GM23248 (cell line): Measurements from ENCODE around the gene ATXN7L1. TPM values are rescaled to one million over a fixed set of nuclear protein-coding genes. Genes with fewer than 3 reads are reported as not detected.

Source experiments
- DNase-seq: peaks from one replicate; pipeline ENCODE4 v3.0.0-alpha.2; 2015
- H2AFZ ChIP-seq: fragments of 200-600 bp; sonication (generic); 2 replicates; pipeline ENCODE4 v1.6.1; 2016; ENCODE audit warnings: antibody characterized with exemption
- H3F3A ChIP-seq: fragments of 200-600 bp; sonication (generic); 2 replicates; pipeline ENCODE4 v1.6.1; 2016; ENCODE audit warnings: mild to moderate bottlenecking, antibody characterized with exemption, mixed run types; ENCODE audit not compliant: insufficient read depth
- H3K27ac ChIP-seq: fragments of 200-600 bp; sonication (generic); 2 replicates; pipeline ENCODE4 v1.5.1; 2016; ENCODE audit warnings: mild to moderate bottlenecking
- H3K27me3 ChIP-seq: fragments of 200-600 bp; sonication (generic); replicated peaks from 2 replicates; pipeline ENCODE4 v1.6.1; 2016; ENCODE audit warnings: mild to moderate bottlenecking; ENCODE audit not compliant: insufficient read depth
- H3K36me3 ChIP-seq: fragments of 200-600 bp; sonication (generic); 2 replicates; pipeline ENCODE4 v1.6.1; 2016; ENCODE audit warnings: low read depth, mild to moderate bottlenecking
- H3K4me1 ChIP-seq: fragments of 200-600 bp; sonication (generic); 2 replicates; pipeline ENCODE4 v1.6.1; 2016; ENCODE audit warnings: mild to moderate bottlenecking; ENCODE audit not compliant: insufficient read depth
- H3K4me2 ChIP-seq: fragments of 200-600 bp; sonication (generic); one replicate; pipeline ENCODE4 v1.6.1; 2016; ENCODE audit warnings: mild to moderate bottlenecking; ENCODE audit not compliant: unreplicated experiment
- H3K4me3 ChIP-seq: fragments of 200-600 bp; sonication (generic); 2 replicates; pipeline ENCODE4 v1.5.1; 2016; ENCODE audit warnings: mild to moderate bottlenecking
- H3K79me2 ChIP-seq: fragments of 200-600 bp; sonication (generic); 2 replicates; pipeline ENCODE4 v1.6.1; 2016; ENCODE audit warnings: mild to moderate bottlenecking; ENCODE audit not compliant: insufficient read depth
- H3K9ac ChIP-seq: fragments of 200-600 bp; sonication (generic); 2 replicates; pipeline ENCODE4 v1.6.1; 2016; ENCODE audit warnings: mild to moderate bottlenecking
- H3K9me2 ChIP-seq: fragments of 200-600 bp; sonication (generic); 2 replicates; pipeline ENCODE4 v1.6.1; 2016; ENCODE audit warnings: mixed run types, mild to moderate bottlenecking, moderate library complexity; ENCODE audit not compliant: insufficient read depth
- H3K9me3 ChIP-seq: fragments of 200-600 bp; sonication (generic); one replicate; pipeline ENCODE4 v1.6.1; 2017; ENCODE audit warnings: low read depth
- H4K20me1 ChIP-seq: fragments of 200-600 bp; sonication (generic); 2 replicates; pipeline ENCODE4 v1.6.0; 2016; ENCODE audit not compliant: insufficient read depth
- EZH2 ChIP-seq: fragments of 200-600 bp; sonication (generic); IDR thresholded peaks from 2 replicates; pipeline ENCODE4 v1.6.1; 2018; ENCODE audit warnings: antibody characterized with exemption, mild to moderate bottlenecking; ENCODE audit not compliant: insufficient read depth, poor library complexity, severe bottlenecking
- EZH2phosphoT487 ChIP-seq: fragments of 200-600 bp; sonication (generic); IDR thresholded peaks from 2 replicates; pipeline ENCODE4 v1.6.1; 2018; ENCODE audit warnings: antibody characterized with exemption, moderate library complexity, mild to moderate bottlenecking, low read depth; ENCODE audit not compliant: insufficient read depth
- WGBS, 2 experiments: methylation state at CpG; one replicate each; pipeline ENCODE4 v1.1.6; 2015 to 2017; ENCODE audit warnings: low lambda C conversion rate in 2 of 2, low coverage in 1 of 2; ENCODE audit errors: missing lambda C conversion rate in 2 of 2; 5-methylcytosine and 5-hydroxymethylcytosine counted together
- in situ Hi-C: fragments of 300-500 bp; cut with MboI; formaldehyde crosslinking; loops from 2 replicates; pipeline ENCODE4 v1.15.0; 2020
- polyA plus RNA-seq: library from polyadenylated mRNA; unstranded; fragments of >200 nt; fragmentation: Nextera tagmentation; extraction: Ambion mirVana; gene quantifications from 2 replicates; pipeline ENCODE4 v1.2.1, GENCODE V29; 2016
- total RNA-seq: library from RNA; depleted of rRNA; stranded (reverse); fragments of >200 nt; shearing (Covaris generic); gene quantifications from 2 replicates; pipeline ENCODE4 v1.2.3, GENCODE V29; 2014

ATXN7L1 gene
- total and polyA plus RNA-seq, 2 experiments from 2014 or later: 3.7 to 4.5 TPM

DNA sequence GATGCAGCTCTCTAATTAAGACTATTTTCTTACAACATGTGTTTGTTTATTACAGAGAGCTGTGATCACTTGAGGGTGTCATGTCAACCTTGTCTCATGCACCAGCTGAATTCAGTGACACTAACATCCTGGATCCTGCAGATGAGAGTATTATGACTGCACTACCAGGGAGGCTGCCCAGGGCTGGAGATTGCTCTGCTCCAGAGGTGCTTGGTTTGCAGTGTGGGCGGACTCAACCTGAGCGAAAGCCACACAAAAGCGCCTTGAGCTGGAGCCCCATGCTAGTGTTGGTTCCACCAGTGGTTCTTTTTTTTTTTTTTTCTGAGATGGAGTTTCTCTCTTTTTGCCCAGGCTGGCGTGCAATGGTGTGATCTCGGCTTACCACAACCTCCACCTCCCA is 33.8 kb upstream of the ATXN7L1 start:
- Histone ChIP-seq H3K27me3 (no peaks in the 10 kb centered on the region), H3K36me3 (peaks cover 4% of the 10 kb centered on the region; the same call in 1 of the 2 replicates), H3K4me1 (peaks cover 10% of the 10 kb centered on the region), H4K20me1 (no peaks in the 10 kb centered on the region), H3F3A (0 out of 2 replicates have a peak, but pooled peaks cover 12% of the 10 kb centered on the region), H3K27ac (no peak overlapping the region), H3K9me2 (no peaks in the 10 kb centered on the region), H3K4me2 (no peak overlapping the region), H3K9me3 (no peaks in the 10 kb centered on the region), H3K4me3 (no peak overlapping the region), H3K9ac (no peak overlapping the region), H3K79me2 (no peaks in the 10 kb centered on the region), H2AFZ (no peak overlapping the region)
- TF ChIP-seq EZH2: no peak
- TF ChIP-seq EZH2phosphoT487: no peak
- 97 to 100% methylated on average over 5 of the region's 5 CpGs for WGBS, 2 experiments
- in situ Hi-C loops: no loop called here
- no peak for DNase-seq

DNA sequence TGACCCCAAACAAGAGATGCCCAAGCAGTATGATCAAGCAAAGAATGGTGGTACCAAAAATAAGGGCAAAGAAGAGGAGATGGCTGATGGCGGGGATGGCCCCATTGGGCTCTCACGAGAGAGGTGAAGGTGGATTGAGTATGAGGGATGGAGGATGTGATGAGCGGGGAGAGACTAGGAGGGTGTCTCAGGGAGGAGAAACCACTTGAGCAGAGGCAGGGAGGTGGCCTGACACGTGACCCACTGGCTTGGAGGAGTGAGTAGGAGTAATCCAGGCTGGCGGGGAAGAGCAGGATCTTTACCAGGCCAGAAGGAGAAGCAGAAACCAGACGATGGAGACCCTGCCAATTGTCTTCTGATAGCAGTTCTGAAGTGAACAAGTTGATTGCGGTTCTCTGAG is 33.3 kb upstream of the ATXN7L1 start:
- in situ Hi-C loops: no loop called here
- TF ChIP-seq EZH2: no peak
- no peak for TF ChIP-seq EZH2phosphoT487
- WGBS, 2 experiments: 90 to 94% methylated on average over 7 of the region's 7 CpGs

DNA sequence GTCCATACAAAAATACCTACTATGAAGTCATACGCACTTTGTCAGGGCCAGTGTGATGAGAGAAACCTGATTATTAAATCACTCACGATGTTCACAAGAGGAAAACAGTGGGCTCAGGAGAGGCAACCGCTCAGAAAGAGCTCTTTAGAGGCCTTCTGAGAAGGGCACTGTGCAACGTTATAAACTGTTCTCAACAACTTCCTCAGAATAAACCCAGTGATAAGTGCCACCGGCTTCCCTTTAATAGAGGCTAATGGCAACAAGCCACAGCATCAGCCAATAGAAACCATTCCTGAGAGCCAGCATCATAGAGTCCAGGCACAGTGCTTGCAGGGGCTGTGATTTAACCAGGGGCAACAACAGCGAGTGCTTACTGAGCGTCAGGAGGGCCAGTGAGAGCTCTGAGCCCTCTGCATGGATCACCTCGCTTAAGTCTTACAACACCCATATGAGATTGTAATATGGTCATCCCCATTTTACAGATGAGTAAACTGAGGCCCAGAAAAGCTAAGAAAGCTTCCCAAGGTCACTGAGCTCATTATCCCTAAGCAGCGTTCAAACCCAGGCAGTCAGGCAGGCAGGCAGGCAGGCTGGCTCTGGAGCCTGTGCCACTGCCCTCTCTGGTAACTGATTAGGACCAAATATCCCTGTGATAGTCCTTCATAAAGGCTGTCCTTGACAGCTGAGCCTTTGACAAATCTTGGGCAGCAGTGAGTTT is 30.9 kb upstream of the ATXN7L1 start:
- no peaks in the 10 kb centered on the region for H3K9me3 ChIP-seq
- no peaks in the 10 kb centered on the region for H3K27me3 ChIP-seq
- no peak overlapping the region for H3K4me3 ChIP-seq
- no peak overlapping the region for H2AFZ ChIP-seq
- H3K4me2 ChIP-seq: no peak overlapping the region
- H3K27ac ChIP-seq: no peak overlapping the region
- no peak for DNase-seq
- peaks cover 6% of the 10 kb centered on the region for H3K4me1 ChIP-seq
- in situ Hi-C loops: no loop called here
- TF ChIP-seq EZH2phosphoT487: no peak
- TF ChIP-seq EZH2: no peak
- no peaks in the 10 kb centered on the region for H3K79me2 ChIP-seq
- H3F3A ChIP-seq: 0 out of 2 replicates have a peak, but pooled peaks cover 6% of the 10 kb centered on the region
- peaks cover 4% of the 10 kb centered on the region; the same call in 1 of the 2 replicates for H3K36me3 ChIP-seq
- H4K20me1 ChIP-seq: no peaks in the 10 kb centered on the region
- WGBS, 2 experiments: 72 to 75% methylated on average over 9 of the region's 9 CpGs
- H3K9me2 ChIP-seq: no peaks in the 10 kb centered on the region
- H3K9ac ChIP-seq: no peak overlapping the region

More for the DNA sequence above, 33.3 kb upstream of the ATXN7L1 start:
- H3K79me2 ChIP-seq: no peaks in the 10 kb centered on the region
- no peaks in the 10 kb centered on the region for H4K20me1 ChIP-seq
- H3K9me2 ChIP-seq: no peaks in the 10 kb centered on the region
- H3K4me1 ChIP-seq: peaks cover 10% of the 10 kb centered on the region
- no peak for DNase-seq
- no peak overlapping the region for H3K27ac ChIP-seq
- no peaks in the 10 kb centered on the region for H3K9me3 ChIP-seq
- H2AFZ ChIP-seq: no peak overlapping the region
- no peak overlapping the region for H3K4me2 ChIP-seq
- no peaks in the 10 kb centered on the region for H3K27me3 ChIP-seq
- H3K4me3 ChIP-seq: no peak overlapping the region
- H3K36me3 ChIP-seq: peaks cover 4% of the 10 kb centered on the region; the same call in 1 of the 2 replicates
- 0 out of 2 replicates have a peak, but pooled peaks cover 12% of the 10 kb centered on the region for H3F3A ChIP-seq
- H3K9ac ChIP-seq: no peak overlapping the region

DNA sequence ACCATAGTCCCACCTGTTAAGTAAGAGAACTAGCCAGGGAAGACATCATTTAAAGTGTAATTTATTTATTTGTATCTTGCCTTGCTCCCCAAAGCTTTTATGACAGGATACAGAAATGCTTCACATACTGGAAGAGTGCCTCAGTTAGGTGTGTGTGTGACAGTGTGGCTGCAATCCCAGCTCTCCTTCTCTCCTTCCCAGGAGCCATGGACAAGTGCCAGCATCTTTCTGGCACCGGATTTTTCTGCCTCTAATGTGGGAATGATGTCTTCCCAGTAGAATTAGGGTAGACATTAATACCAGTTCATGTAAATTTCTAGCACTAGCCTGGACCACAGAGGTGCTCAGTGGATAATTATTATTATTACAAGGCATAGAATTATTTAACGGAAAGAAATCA is 30.3 kb upstream of the ATXN7L1 start:
- Histone ChIP-seq H3K27ac (no peak overlapping the region), H2AFZ (no peak overlapping the region), H3K9ac (no peak overlapping the region), H3K9me3 (no peaks in the 10 kb centered on the region), H3F3A (0 out of 2 replicates have a peak, but pooled peaks cover under 1% of the 10 kb centered on the region), H3K9me2 (no peaks in the 10 kb centered on the region), H3K36me3 (peaks cover 4% of the 10 kb centered on the region; the same call in 1 of the 2 replicates), H3K79me2 (no peaks in the 10 kb centered on the region), H3K27me3 (no peaks in the 10 kb centered on the region), H4K20me1 (no peaks in the 10 kb centered on the region), H3K4me3 (no peak overlapping the region), H3K4me1 (0 out of 2 replicates have a peak, but pooled peaks cover under 1% of the 10 kb centered on the region), H3K4me2 (no peak overlapping the region)
- peak; percentile 16 for DNase-seq
- in situ Hi-C loops: no loop called here
- WGBS, 2 experiments: 29 to 40% methylated on average over 2 of the region's 2 CpGs
- TF ChIP-seq EZH2phosphoT487 (no peak), EZH2 (no peak)
